Activated CD4-positive, CD25-positive, alpha-beta regulatory T cell treated with anti-CD3 and anti-CD28 coated beads, Interleukin-2, amount 50 U/mL, for 24 hours (primary cell): Measurements from ENCODE around the gene TMEM94.

Source experiments
- ATAC-seq, 2 donors: fragments of 150-1000 bp; cut with Tn5 transposase; one replicate each; pipeline ENCODE4 v1.10.0; 2021; ENCODE audit warnings: mild to moderate bottlenecking in 1 of 2, moderate library complexity in 1 of 2

Gene TMEM94

GRCh38 chr17:75498726-75499213 lies 42.3 kb downstream of the TMEM94 start:
- no peak for ATAC-seq

- ATAC-seq, result no peak
These were observed 43.0 kb downstream of the TMEM94 start for GRCh38 chr17:75499313-75500022.

- ATAC-seq, result no peak
These were observed 44.2 kb downstream of the TMEM94 start for GRCh38 chr17:75500419-75501216.

GRCh38 chr17:75501378-75502071 lies 45.1 kb downstream of the TMEM94 start:
- no peak for ATAC-seq

GRCh38 chr17:75502072-75502720 lies 45.8 kb downstream of the TMEM94 start:
- ATAC-seq, result no peak

GRCh38 chr17:75502721-75503329 lies 46.4 kb downstream of the TMEM94 start:
- ATAC-seq, result no peak

- ATAC-seq, result no peak
These were observed 47.0 kb downstream of the TMEM94 start for GRCh38 chr17:75503337-75503950.

- no peak for ATAC-seq
These were observed 47.5 kb downstream of the TMEM94 start for GRCh38 chr17:75503976-75504346.

- ATAC-seq, result peak in 1 of 2 donors; percentile 55
These were observed 48.1 kb downstream of the TMEM94 start for GRCh38 chr17:75504347-75505151.

GRCh38 chr17:75505152-75505409 lies 48.6 kb downstream of the TMEM94 start:
- no peak for ATAC-seq

- ATAC-seq, result no peak
These were observed 49.2 kb downstream of the TMEM94 start for GRCh38 chr17:75505640-75506039.

- ATAC-seq, result no peak
These were observed 49.7 kb downstream of the TMEM94 start for GRCh38 chr17:75506134-75506533.

GRCh38 chr17:75506888-75507287 lies 50.5 kb downstream of the TMEM94 start:
- no peak for ATAC-seq

GRCh38 chr17:75507733-75508719 lies 51.6 kb downstream of the TMEM94 start:
- no peak for ATAC-seq

- ATAC-seq, result no peak
These were observed 52.5 kb downstream of the TMEM94 start for GRCh38 chr17:75508931-75509361.

- no peak for ATAC-seq
These were observed 53.3 kb downstream of the TMEM94 start for GRCh38 chr17:75509528-75510258.

GRCh38 chr17:75511270-75511609 lies 54.8 kb downstream of the TMEM94 start:
- ATAC-seq, result no peak

- no peak for ATAC-seq
These were observed 55.5 kb downstream of the TMEM94 start for GRCh38 chr17:75511610-75512575.
